ENCODE data around the gene RPS6KA5. TPM values are rescaled to one million over a fixed set of nuclear protein-coding genes. Genes with fewer than 3 reads are reported as not detected.
"Not testable (repeated sequence)": the region's sequence is repeated elsewhere in the genome, so short reads cannot be mapped to it uniquely, and the experiment has no call there.

Gene RPS6KA5
- total RNA-seq, 3 donors from 2014 or later, result 4.8 to 19.2 (median 11.8) TPM

GRCh38 chr14:90857866-90858265 is 202.6 kb downstream of the RPS6KA5 start:
- no peaks in the 10 kb centered on the region for H3K27me3 ChIP-seq
- H3K4me3 ChIP-seq, result peak overlapping the region in 1 of 3 donors; percentile 28
- intact Hi-C loops (cut with DNase I; ENCODE audit: low total_unique reads), result no loop called here
- no peaks in the 10 kb centered on the region for H3K4me1 ChIP-seq
- no peak overlapping the region for H3K27ac ChIP-seq
- no peak for DNase-seq (ENCODE audit: low spot score in 2 of 2)
- H3K36me3 ChIP-seq, result no peaks in the 10 kb centered on the region
- no peaks in the 10 kb centered on the region for H3K9me3 ChIP-seq
- TF ChIP-seq, protein P1, sequence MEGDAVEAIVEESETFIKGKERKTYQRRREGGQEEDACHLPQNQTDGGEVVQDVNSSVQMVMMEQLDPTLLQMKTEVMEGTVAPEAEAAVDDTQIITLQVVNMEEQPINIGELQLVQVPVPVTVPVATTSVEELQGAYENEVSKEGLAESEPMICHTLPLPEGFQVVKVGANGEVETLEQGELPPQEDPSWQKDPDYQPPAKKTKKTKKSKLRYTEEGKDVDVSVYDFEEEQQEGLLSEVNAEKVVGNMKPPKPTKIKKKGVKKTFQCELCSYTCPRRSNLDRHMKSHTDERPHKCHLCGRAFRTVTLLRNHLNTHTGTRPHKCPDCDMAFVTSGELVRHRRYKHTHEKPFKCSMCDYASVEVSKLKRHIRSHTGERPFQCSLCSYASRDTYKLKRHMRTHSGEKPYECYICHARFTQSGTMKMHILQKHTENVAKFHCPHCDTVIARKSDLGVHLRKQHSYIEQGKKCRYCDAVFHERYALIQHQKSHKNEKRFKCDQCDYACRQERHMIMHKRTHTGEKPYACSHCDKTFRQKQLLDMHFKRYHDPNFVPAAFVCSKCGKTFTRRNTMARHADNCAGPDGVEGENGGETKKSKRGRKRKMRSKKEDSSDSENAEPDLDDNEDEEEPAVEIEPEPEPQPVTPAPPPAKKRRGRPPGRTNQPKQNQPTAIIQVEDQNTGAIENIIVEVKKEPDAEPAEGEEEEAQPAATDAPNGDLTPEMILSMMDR (IDR thresholded peaks at IDR 0.05), result no peak
- no peak for TF ChIP-seq POLR2A (IDR thresholded peaks at IDR 0.05)

DNA sequence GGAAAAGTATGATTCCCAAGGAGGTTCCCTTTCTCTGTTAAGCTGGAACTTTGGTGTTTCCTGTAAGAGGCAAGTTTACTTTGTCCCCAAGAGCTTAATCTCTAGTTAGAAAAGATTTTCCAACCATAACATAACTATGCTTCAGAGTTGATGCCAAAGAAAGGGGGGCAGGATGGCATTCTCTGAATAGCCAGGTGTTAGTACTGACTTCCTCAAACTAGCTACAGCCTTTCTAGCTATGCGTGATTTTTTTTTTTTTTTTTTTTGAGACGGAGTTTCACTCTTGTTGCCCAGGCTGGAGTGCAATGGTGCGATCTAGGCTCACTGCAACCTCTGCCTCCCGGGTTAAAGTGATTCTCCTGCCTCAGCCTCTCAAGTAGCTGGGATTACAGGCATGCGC is 204.3 kb downstream of the RPS6KA5 start:
- intact Hi-C loops (cut with DNase I; ENCODE audit: low total_unique reads); DNase-seq (ENCODE audit: low spot score in 2 of 2); H3K4me3 ChIP-seq; H3K4me1 ChIP-seq; H3K27me3 ChIP-seq; H3K36me3 ChIP-seq; H3K9me3 ChIP-seq; H3K27ac ChIP-seq: not testable (repeated sequence)

- H3K27me3 ChIP-seq, result no peaks in the 10 kb centered on the region
- TF ChIP-seq POLR2A (IDR thresholded peaks at IDR 0.05), result no peak
- TF ChIP-seq POLR2AphosphoS5 (IDR thresholded peaks at IDR 0.05), result no peak
- TF ChIP-seq, protein P1 (IDR thresholded peaks at IDR 0.05), result no peak
- H3K9me3 ChIP-seq, result no peaks in the 10 kb centered on the region
- no peaks in the 10 kb centered on the region for H3K4me1 ChIP-seq
- no peaks in the 10 kb centered on the region for H3K36me3 ChIP-seq
- H3K4me3 ChIP-seq, result no peak overlapping the region
- DNase-seq (ENCODE audit: low spot score in 2 of 2), result no peak
- intact Hi-C loops (cut with DNase I; ENCODE audit: low total_unique reads), result no loop called here
- no peak overlapping the region for H3K27ac ChIP-seq
These were observed 207.3 kb downstream of the RPS6KA5 start for GRCh38 chr14:90853116-90853515.

- Histone ChIP-seq H3K9me3 (no peaks in the 10 kb centered on the region), H3K27me3 (no peaks in the 10 kb centered on the region), H3K36me3 (no peaks in the 10 kb centered on the region), H3K4me1 (no peaks in the 10 kb centered on the region), H3K4me3 (no peak overlapping the region), H3K27ac (no peak overlapping the region)
- intact Hi-C loops (cut with DNase I; ENCODE audit: low total_unique reads), result no loop called here
- no peak for DNase-seq (ENCODE audit: low spot score in 2 of 2)
- TF ChIP-seq, protein P1 (IDR thresholded peaks at IDR 0.05), result no peak
- no peak for TF ChIP-seq POLR2A (IDR thresholded peaks at IDR 0.05)
- no peak for TF ChIP-seq POLR2AphosphoS5 (IDR thresholded peaks at IDR 0.05)
These were observed 209.0 kb downstream of the RPS6KA5 start for GRCh38 chr14:90851327-90852036.

- Histone ChIP-seq H3K27me3 (no peaks in the 10 kb centered on the region), H3K4me1 (no peaks in the 10 kb centered on the region), H3K27ac (no peak overlapping the region), H3K4me3 (no peak overlapping the region), H3K9me3 (no peaks in the 10 kb centered on the region), H3K36me3 (no peaks in the 10 kb centered on the region)
- DNase-seq (ENCODE audit: low spot score in 2 of 2), result no peak
- TF ChIP-seq POLR2AphosphoS5 (IDR thresholded peaks at IDR 0.05) (no peak), POLR2A (IDR thresholded peaks at IDR 0.05) (no peak)
- TF ChIP-seq, protein P1 (IDR thresholded peaks at IDR 0.05), result no peak
- intact Hi-C loops (cut with DNase I; ENCODE audit: low total_unique reads), result no loop called here
These were observed 210.0 kb downstream of the RPS6KA5 start for GRCh38 chr14:90850487-90850886.

Data from breast epithelium (tissue), 4 donors.